GM06990 (cell line): ENCODE results near the gene NT5DC1.

ENCODE experiments used
- DNase-seq: peaks from one replicate; pipeline ENCODE4 v3.0.0-alpha.2; 2011; ENCODE audit not compliant: insufficient read length; ENCODE audit errors: extremely low read depth
- H3K27me3 ChIP-seq: replicated peaks from 2 replicates; pipeline ENCODE4 v1.6.0; 2011; ENCODE audit warnings: low read length; ENCODE audit not compliant: control insufficient read depth, insufficient read depth
- H3K36me3 ChIP-seq: 2 replicates; pipeline ENCODE4 v1.5.1; 2011; ENCODE audit warnings: low read length; ENCODE audit not compliant: control insufficient read depth, insufficient read depth
- H3K4me3 ChIP-seq: replicated peaks from 2 replicates; pipeline ENCODE4 v1.5.1; 2011; ENCODE audit warnings: low read depth, mild to moderate bottlenecking, control low read depth, low read length
- TF ChIP-seq, protein P1 (sequence below): IDR thresholded peaks from 2 replicates; pipeline ENCODE4 v1.5.1; 2011; ENCODE audit warnings: low read length, control low read depth, mild to moderate bottlenecking, inconsistent platforms; ENCODE audit not compliant: insufficient read depth, poor library complexity, severe bottlenecking

Gene NT5DC1

DNA sequence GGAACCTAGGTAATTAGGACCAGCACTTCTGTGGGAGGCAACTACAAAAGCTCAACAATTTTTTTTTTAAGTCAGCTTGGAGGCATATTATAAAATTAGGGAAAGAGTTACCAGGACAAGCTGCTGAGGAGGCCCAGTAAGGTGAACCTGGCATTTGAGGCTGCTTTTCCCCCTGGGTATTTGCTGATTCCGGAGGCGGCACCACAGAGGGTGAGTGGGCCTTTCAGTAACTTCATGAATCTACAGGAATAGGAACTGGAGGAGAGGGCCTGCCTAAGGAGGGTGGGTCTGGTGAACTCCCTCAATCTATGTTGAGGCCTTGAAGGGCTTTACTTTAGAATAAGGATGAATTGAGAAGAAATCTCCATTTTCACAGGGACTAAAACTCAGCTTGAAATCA is 138.6 kb downstream of the NT5DC1 start:
- TF ChIP-seq, protein P1, sequence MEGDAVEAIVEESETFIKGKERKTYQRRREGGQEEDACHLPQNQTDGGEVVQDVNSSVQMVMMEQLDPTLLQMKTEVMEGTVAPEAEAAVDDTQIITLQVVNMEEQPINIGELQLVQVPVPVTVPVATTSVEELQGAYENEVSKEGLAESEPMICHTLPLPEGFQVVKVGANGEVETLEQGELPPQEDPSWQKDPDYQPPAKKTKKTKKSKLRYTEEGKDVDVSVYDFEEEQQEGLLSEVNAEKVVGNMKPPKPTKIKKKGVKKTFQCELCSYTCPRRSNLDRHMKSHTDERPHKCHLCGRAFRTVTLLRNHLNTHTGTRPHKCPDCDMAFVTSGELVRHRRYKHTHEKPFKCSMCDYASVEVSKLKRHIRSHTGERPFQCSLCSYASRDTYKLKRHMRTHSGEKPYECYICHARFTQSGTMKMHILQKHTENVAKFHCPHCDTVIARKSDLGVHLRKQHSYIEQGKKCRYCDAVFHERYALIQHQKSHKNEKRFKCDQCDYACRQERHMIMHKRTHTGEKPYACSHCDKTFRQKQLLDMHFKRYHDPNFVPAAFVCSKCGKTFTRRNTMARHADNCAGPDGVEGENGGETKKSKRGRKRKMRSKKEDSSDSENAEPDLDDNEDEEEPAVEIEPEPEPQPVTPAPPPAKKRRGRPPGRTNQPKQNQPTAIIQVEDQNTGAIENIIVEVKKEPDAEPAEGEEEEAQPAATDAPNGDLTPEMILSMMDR, result no peak
- H3K27me3 ChIP-seq, result no peaks in the 10 kb centered on the region

DNA sequence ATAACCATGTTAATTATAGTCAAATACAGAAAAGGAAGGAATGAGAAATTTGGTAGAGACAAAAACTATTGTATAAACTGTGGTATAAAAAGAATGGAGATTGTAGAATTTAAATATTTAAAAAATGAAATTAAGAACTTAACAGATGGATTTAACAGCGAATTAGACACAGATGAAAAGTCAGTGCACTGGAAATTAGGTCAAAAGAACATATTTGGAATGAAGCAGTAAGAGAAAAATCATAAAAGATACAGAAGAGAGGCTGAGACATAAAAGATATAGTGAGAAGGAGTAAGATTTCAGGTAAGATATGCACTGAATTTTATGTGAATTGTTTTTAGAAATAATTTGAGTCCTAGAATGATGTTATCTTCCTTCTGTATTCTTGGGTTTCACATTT is 139.2 kb downstream of the NT5DC1 start:
- DNase-seq, result no peak
- H3K4me3 ChIP-seq, result no peak overlapping the region
- H3K36me3 ChIP-seq, result peaks cover 3% of the 10 kb centered on the region; the same call in 1 of the 2 replicates
- TF ChIP-seq, protein P1, result no peak
- no peaks in the 10 kb centered on the region for H3K27me3 ChIP-seq

More for the DNA sequence above, 138.6 kb downstream of the NT5DC1 start:
- H3K36me3 ChIP-seq, result peaks cover 3% of the 10 kb centered on the region; the same call in 1 of the 2 replicates
- no peak for DNase-seq
- H3K4me3 ChIP-seq, result no peak overlapping the region

DNA sequence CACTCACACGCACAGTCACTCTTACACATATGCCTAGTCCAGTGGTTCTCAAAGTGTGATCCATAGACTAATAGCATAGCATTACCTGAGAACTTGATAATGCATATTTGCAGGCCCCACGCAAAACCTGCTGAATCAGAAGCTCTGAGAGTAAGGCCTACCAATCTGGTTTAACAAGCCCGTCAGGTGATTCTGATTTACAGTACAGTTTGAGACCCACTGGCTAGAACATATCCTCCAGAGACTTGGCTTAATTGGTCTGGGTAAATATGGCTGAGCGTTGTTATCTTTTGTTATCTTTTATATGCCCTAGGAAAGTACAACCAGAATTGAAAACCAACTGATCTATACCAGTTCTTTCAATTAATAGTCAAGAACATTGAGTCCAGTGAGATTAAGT is 143.6 kb downstream of the NT5DC1 start:
- Histone ChIP-seq H3K4me3 (no peak overlapping the region), H3K27me3 (no peaks in the 10 kb centered on the region), H3K36me3 (peaks cover under 1% of the 10 kb centered on the region; the same call in 1 of the 2 replicates)
- TF ChIP-seq, protein P1, result no peak
- no peak for DNase-seq

DNA sequence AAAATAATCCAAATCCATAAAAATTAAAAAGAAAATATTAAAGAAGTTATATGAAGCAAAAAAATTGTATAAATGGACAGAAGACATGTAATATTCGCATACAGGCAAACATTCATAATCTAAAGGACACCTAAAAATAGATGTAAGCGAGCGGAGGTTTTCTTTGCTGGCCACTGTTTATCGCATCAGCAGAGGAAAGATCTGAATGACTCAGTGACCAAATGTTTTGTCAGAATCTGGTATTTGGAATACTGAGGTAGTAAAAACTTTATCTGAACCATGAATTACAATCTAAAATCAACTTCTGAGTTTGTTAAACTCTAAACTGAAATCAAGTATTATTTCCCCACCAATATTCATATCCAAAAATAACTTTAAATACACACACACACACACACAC is 145.4 kb downstream of the NT5DC1 start:
- Histone ChIP-seq H3K36me3 (no peaks in the 10 kb centered on the region; the same call in none of the 2 replicates), H3K4me3 (no peak overlapping the region), H3K27me3 (no peaks in the 10 kb centered on the region)
- no peak for DNase-seq
- TF ChIP-seq, protein P1, result no peak

DNA sequence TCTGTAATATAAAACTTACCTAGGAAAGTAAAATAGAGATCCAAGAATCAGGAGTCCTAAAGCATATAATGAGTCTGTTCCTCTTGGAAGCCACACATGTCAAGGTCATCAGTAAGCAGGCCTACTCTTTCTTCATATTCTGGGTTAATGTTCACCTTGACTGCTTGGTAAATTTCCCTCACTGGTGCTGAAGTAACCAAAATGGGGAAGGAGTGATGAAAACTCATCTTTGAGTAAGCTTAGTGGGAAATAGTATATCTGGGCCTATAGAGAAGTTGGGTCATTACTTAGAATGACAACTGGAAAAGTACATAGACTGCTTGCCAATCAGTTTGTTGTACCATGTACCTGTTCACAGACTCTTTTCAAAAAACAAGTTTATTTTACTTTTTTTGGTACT is 146.6 kb downstream of the NT5DC1 start:
- no peak overlapping the region for H3K4me3 ChIP-seq
- DNase-seq, result no peak
- TF ChIP-seq, protein P1, result no peak
- no peaks in the 10 kb centered on the region for H3K27me3 ChIP-seq
- H3K36me3 ChIP-seq, result no peaks in the 10 kb centered on the region; the same call in none of the 2 replicates

DNA sequence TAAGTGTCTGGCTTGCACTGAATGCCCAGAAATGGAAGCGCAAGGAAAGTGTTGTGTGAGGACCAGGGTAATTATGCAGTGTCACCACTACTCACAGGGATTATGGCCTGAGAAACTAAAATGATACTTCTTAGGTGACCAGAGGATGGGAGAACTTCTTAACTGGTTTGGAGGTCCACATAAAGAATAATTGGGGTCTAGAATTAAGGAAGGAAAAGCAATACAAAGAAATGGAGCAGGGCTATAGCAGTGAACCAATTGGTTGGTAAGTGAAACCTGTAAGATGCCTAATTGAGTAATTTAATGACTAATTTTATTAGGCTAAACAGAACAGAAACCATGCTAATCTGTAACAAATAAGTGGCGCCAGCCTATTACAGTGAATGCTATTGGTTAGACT is 147.9 kb downstream of the NT5DC1 start:
- Histone ChIP-seq H3K27me3 (no peaks in the 10 kb centered on the region), H3K4me3 (no peak overlapping the region), H3K36me3 (no peaks in the 10 kb centered on the region; the same call in none of the 2 replicates)
- TF ChIP-seq, protein P1, result no peak
- no peak for DNase-seq
